ENCODE measurements around the gene COMMD10.
A peak's percentile ranks its signal among the peaks of the same experiment; 100 is the strongest.

Gene COMMD10

GRCh38 chr5:116084871-116085715 lies at the start of gene COMMD10:
TSS of gene COMMD10 (plus strand) at chr5:116085025.
- no peaks in the 10 kb centered on the region for H3K36me3 ChIP-seq (ENCODE audit: insufficient read depth, low read length)
- H3K4me1 ChIP-seq (ENCODE audit: insufficient read depth, low read length), result no peaks in the 10 kb centered on the region
- H3K9me3 ChIP-seq (ENCODE audit: control insufficient read depth, insufficient read depth, low read length), result no peaks in the 10 kb centered on the region
- H3K9ac ChIP-seq (ENCODE audit: low read depth, low read length), result peak within 1 kb of the TSS; percentile 92

- Histone ChIP-seq H3K9me3 (ENCODE audit: control insufficient read depth, insufficient read depth, low read length) (no peaks in the 10 kb centered on the region), H3K4me1 (ENCODE audit: insufficient read depth, low read length) (no peaks in the 10 kb centered on the region; the same call in 1 of the 2 replicates), H3K36me3 (ENCODE audit: insufficient read depth, low read length) (no peaks in the 10 kb centered on the region), H3K9ac (ENCODE audit: low read depth, low read length) (no peak overlapping the region)
These were observed 49.7 kb upstream of the COMMD10 start for GRCh38 chr5:116035123-116035522.

GRCh38 chr5:116037236-116037822 lies 47.5 kb upstream of the COMMD10 start:
- no peak overlapping the region for H3K9ac ChIP-seq (ENCODE audit: low read depth, low read length)
- H3K4me1 ChIP-seq (ENCODE audit: insufficient read depth, low read length), result no peaks in the 10 kb centered on the region; the same call in 1 of the 2 replicates
- no peaks in the 10 kb centered on the region for H3K36me3 ChIP-seq (ENCODE audit: insufficient read depth, low read length)

GRCh38 chr5:116038817-116039216 lies 46.0 kb upstream of the COMMD10 start:
- no peaks in the 10 kb centered on the region for H3K9me3 ChIP-seq (ENCODE audit: control insufficient read depth, insufficient read depth, low read length)
- no peaks in the 10 kb centered on the region for H3K36me3 ChIP-seq (ENCODE audit: insufficient read depth, low read length)
- no peaks in the 10 kb centered on the region; the same call in 1 of the 2 replicates for H3K4me1 ChIP-seq (ENCODE audit: insufficient read depth, low read length)
- H3K9ac ChIP-seq (ENCODE audit: low read depth, low read length), result no peak overlapping the region

More at GRCh38 chr5:116037236-116037822, 47.5 kb upstream of the COMMD10 start:
- no peaks in the 10 kb centered on the region for H3K9me3 ChIP-seq (ENCODE audit: control insufficient read depth, insufficient read depth, low read length)

GRCh38 chr5:116042375-116042774 lies 42.5 kb upstream of the COMMD10 start:
- Histone ChIP-seq H3K9me3 (ENCODE audit: control insufficient read depth, insufficient read depth, low read length) (no peaks in the 10 kb centered on the region), H3K36me3 (ENCODE audit: insufficient read depth, low read length) (no peaks in the 10 kb centered on the region), H3K4me1 (ENCODE audit: insufficient read depth, low read length) (no peaks in the 10 kb centered on the region; the same call in 1 of the 2 replicates), H3K9ac (ENCODE audit: low read depth, low read length) (no peak overlapping the region)

GRCh38 chr5:116044073-116044472 lies 40.8 kb upstream of the COMMD10 start:
- no peak overlapping the region for H3K9ac ChIP-seq (ENCODE audit: low read depth, low read length)
- no peaks in the 10 kb centered on the region for H3K36me3 ChIP-seq (ENCODE audit: insufficient read depth, low read length)
- H3K4me1 ChIP-seq (ENCODE audit: insufficient read depth, low read length), result no peaks in the 10 kb centered on the region
- H3K9me3 ChIP-seq (ENCODE audit: control insufficient read depth, insufficient read depth, low read length), result no peaks in the 10 kb centered on the region

GRCh38 chr5:116045821-116046220 lies 39.0 kb upstream of the COMMD10 start:
- no peaks in the 10 kb centered on the region for H3K36me3 ChIP-seq (ENCODE audit: insufficient read depth, low read length)
- no peaks in the 10 kb centered on the region for H3K4me1 ChIP-seq (ENCODE audit: insufficient read depth, low read length)
- no peaks in the 10 kb centered on the region for H3K9me3 ChIP-seq (ENCODE audit: control insufficient read depth, insufficient read depth, low read length)
- H3K9ac ChIP-seq (ENCODE audit: low read depth, low read length), result no peak overlapping the region

GRCh38 chr5:116046261-116046660 lies 38.6 kb upstream of the COMMD10 start:
- H3K4me1 ChIP-seq (ENCODE audit: insufficient read depth, low read length), result no peaks in the 10 kb centered on the region
- no peaks in the 10 kb centered on the region for H3K9me3 ChIP-seq (ENCODE audit: control insufficient read depth, insufficient read depth, low read length)
- H3K9ac ChIP-seq (ENCODE audit: low read depth, low read length), result no peak overlapping the region
- H3K36me3 ChIP-seq (ENCODE audit: insufficient read depth, low read length), result no peaks in the 10 kb centered on the region

- H3K36me3 ChIP-seq (ENCODE audit: insufficient read depth, low read length), result no peaks in the 10 kb centered on the region
- H3K4me1 ChIP-seq (ENCODE audit: insufficient read depth, low read length), result no peaks in the 10 kb centered on the region
- H3K9me3 ChIP-seq (ENCODE audit: control insufficient read depth, insufficient read depth, low read length), result no peaks in the 10 kb centered on the region
- no peak overlapping the region for H3K9ac ChIP-seq (ENCODE audit: low read depth, low read length)
These were observed 38.0 kb upstream of the COMMD10 start for GRCh38 chr5:116046823-116047222.

GRCh38 chr5:116058346-116058936 lies 26.4 kb upstream of the COMMD10 start:
- no peaks in the 10 kb centered on the region for H3K4me1 ChIP-seq (ENCODE audit: insufficient read depth, low read length)
- H3K9ac ChIP-seq (ENCODE audit: low read depth, low read length), result no peak overlapping the region
- H3K36me3 ChIP-seq (ENCODE audit: insufficient read depth, low read length), result no peaks in the 10 kb centered on the region
- no peaks in the 10 kb centered on the region for H3K9me3 ChIP-seq (ENCODE audit: control insufficient read depth, insufficient read depth, low read length)

GRCh38 chr5:116062352-116062751 lies 22.5 kb upstream of the COMMD10 start:
- Histone ChIP-seq H3K9ac (ENCODE audit: low read depth, low read length) (no peak overlapping the region), H3K9me3 (ENCODE audit: control insufficient read depth, insufficient read depth, low read length) (no peaks in the 10 kb centered on the region), H3K36me3 (ENCODE audit: insufficient read depth, low read length) (no peaks in the 10 kb centered on the region), H3K4me1 (ENCODE audit: insufficient read depth, low read length) (no peaks in the 10 kb centered on the region)

- Histone ChIP-seq H3K9me3 (ENCODE audit: control insufficient read depth, insufficient read depth, low read length) (no peaks in the 10 kb centered on the region), H3K36me3 (ENCODE audit: insufficient read depth, low read length) (no peaks in the 10 kb centered on the region), H3K4me1 (ENCODE audit: insufficient read depth, low read length) (no peaks in the 10 kb centered on the region), H3K9ac (ENCODE audit: low read depth, low read length) (no peak overlapping the region)
These were observed 20.9 kb upstream of the COMMD10 start for GRCh38 chr5:116063950-116064349.

GRCh38 chr5:116068028-116068632 lies 16.7 kb upstream of the COMMD10 start:
- H3K4me1 ChIP-seq (ENCODE audit: insufficient read depth, low read length), result no peaks in the 10 kb centered on the region; the same call in 1 of the 2 replicates
- H3K9ac ChIP-seq (ENCODE audit: low read depth, low read length), result no peak overlapping the region
- H3K36me3 ChIP-seq (ENCODE audit: insufficient read depth, low read length), result no peaks in the 10 kb centered on the region
- no peaks in the 10 kb centered on the region for H3K9me3 ChIP-seq (ENCODE audit: control insufficient read depth, insufficient read depth, low read length)

GRCh38 chr5:116071211-116071610 lies 13.6 kb upstream of the COMMD10 start:
- Histone ChIP-seq H3K36me3 (ENCODE audit: insufficient read depth, low read length) (no peaks in the 10 kb centered on the region), H3K9ac (ENCODE audit: low read depth, low read length) (no peak overlapping the region), H3K9me3 (ENCODE audit: control insufficient read depth, insufficient read depth, low read length) (no peaks in the 10 kb centered on the region), H3K4me1 (ENCODE audit: insufficient read depth, low read length) (no peaks in the 10 kb centered on the region; the same call in 1 of the 2 replicates)

Data from ES-I3 (cell line).